Effector CD8-positive, alpha-beta T cell (primary cell): ENCODE measurements around the gene RNF167.
"Not testable (repeated sequence)": the region's sequence is repeated elsewhere in the genome, so short reads cannot be mapped to it uniquely, and the experiment has no call there.

ENCODE experiments used
- DNase-seq: peaks from one replicate; lab custom pipeline; 2025; lab: John Stamatoyannopoulos, UW

The RNF167 gene

DNA sequence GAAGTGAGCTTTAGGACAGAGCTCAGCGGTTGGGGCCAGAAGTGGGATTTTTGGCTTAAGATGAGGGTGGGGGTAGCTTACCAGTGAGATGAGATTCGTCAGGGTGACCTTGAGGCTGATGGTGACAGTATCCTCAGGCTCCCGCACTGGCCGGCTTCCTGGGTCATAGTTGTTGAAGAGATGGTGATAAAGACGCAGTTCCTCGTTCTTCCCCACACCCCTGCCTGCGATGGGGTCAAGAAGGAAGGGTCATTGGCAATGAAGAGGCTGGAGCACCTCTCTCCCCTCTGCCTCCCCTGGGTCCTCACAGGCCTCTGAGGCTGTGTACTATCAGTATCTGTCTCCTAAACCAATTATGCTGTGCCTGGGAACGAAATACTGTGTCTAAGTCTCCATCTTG is 37.5 kb upstream of the RNF167 start:
- DNase-seq: no peak

DNA sequence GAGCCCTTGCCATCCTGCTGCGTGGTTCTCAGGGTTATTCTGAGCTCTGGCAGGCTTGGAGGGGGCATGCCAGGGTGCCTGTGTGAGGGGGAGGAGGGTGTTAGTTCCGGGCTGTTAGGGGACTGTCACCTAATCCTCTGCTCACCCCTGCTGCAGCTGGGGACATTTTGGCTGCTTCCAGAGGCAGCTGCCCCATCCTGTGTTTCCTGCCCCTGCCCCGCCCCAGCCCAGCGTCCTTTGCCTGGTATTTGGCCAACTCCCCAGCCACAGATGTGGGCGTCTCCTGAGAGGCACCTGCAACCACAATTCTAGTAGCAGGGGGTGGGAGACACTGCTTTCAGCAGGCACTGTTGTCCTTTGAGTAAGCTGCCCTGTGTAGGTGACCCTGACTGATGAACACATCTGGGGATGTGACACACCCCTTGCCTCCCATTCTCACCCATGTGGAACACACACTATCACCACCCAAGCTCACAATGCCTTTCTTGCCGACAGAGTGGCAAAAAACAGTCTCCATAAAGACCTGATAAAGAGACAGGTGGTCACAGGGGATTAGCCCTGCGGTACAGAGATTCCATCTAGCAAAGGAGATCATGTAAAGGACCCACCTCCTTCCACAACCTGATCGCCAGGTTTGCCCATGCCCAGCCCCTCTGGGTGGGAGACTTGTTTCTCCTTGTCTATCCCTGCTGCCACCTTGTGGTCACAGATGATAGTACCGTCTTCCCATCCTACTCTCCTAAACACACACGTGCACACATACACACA is 36.8 kb upstream of the RNF167 start, which contains the start of gene CHRNE:
TSS of gene CHRNE (minus strand) at position 48 of the 768 bp plus-strand sequence. CDS start at position 13, 35 bp downstream.
- peak; percentile 69 for DNase-seq

DNA sequence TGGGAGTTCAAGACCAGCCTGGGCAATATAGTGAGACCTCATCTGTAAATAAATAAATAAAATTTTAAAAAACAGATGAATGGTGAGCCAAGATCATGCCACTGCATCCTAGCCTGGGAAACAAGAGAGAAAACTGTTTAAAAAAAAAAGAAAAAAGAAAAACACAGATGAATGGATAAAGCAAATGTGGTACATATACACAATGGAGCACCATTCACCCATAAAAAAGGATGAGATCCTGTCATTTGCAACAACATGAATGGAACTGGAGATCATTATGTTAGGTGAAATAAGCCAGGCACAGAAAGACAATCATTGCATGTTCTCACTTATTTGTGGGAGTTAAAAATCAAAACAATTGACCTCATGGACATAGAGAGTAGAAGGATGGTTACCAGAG is 33.4 kb upstream of the RNF167 start:
- not testable (repeated sequence) for DNase-seq

DNA sequence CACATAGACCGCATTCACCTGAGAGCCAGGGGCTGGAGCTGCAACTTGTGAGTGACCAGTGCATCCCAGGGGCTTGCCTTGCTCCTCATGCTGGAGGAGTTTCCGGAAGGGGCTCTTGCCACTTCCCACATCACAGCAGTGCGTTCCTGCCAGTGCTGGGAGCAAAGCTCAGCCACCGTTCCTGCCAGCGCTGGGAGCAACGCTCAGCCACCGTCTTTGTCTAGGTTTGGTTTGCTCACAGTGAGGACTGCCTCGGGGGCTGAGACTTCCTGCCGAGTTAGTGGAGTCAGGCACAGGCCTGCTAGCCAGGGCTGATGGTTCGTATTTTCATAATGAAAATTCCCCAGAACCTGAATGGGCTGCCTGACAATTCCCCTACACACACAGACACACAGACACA is 31.8 kb upstream of the RNF167 start:
- DNase-seq: no peak

DNA sequence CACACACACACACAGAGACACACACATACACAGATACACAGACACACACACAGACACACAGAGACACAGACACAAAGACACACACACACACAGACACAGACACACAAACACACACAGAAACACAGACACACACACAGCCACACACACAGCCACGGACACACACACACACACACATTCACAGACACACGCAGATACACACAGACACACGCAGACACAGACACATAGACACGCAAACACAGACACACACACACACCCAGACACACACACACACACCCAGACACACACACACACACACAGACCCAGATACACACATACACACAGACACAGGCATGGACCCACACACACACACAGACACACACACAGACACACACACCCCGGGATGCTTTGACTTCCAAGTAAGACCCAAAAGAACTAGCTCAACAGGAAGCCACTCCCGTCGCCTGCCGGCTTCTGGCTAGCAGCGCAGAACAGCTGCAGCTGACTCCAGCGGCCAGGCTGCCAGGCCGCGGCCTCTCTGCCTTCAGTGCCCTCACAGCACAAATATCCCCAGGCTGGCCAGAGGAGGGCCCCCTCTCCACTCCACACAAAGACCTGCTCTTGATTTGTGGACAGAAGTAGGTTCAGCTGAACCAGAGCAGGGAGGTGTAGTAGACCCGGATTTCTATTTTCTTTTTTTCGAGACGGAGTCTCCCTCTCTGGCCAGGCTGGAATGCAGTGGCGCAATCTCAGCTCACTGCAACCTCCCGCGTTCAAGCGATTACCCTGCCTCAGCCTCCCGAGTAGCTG is 31.2 kb upstream of the RNF167 start:
- DNase-seq: peak; percentile 46

DNA sequence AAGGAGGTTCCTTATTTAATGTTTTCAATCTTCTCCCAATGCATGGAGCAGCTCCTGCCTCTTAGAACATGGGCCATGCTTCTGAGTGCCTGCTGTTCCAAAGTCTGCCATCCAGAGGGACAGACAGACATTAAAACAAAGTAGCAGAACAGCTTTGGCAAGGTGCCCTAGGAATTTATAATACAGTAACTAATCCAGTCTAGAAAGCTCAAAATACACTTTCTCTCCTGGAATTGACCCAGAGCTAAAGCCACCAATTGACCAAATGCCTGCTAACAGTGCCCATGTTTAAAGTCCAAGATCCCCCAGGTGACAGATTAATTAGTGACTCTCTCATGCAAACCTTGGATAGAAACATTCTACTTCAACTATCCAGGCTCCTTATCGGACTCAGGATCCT is 26.1 kb upstream of the RNF167 start:
- no peak for DNase-seq

DNA sequence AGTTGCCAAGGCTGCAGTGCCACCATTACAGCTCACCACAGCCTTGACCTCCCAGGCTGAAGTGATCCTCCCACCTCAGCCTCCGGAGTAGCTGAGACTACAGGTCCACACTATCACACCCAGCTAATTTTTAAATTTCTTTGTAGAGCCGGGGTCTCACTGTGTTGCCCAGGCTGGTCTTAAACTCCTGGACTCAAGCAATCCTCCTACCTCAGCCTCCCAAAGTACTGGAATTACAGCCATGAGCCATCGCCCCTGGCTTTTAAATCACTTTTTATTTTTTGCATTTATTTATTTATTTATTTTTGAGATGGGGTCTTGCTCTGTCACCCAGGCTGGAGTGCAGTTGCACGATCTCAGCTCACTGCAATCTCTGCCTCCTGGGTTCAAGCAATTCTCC is 25.5 kb upstream of the RNF167 start:
- DNase-seq: not testable (repeated sequence)

DNA sequence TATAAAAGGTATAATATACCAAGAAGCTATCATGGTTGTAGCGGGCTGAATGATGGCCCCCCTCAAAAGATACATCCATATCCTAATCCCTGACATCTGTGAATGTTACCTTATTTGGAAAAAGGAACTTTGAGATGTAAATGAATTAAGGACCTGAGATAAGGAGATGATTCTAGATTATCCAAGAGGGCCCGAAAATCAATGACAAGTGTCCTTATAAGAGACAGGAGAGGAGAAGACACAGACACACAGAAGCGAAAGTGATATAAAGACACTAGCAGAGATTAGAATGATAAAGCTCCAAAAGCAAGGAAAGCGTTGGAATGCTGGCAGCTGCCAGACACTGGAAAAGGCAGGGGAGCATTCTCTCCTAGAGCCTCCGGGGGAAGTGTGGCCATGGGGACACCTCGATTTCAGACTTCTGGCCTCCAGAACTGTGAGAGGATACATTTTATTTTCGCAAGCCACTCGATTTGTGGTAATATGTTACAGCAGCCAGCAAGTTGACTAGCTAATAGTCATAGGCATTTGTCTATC is 20.5 kb upstream of the RNF167 start:
- DNase-seq: no peak

DNA sequence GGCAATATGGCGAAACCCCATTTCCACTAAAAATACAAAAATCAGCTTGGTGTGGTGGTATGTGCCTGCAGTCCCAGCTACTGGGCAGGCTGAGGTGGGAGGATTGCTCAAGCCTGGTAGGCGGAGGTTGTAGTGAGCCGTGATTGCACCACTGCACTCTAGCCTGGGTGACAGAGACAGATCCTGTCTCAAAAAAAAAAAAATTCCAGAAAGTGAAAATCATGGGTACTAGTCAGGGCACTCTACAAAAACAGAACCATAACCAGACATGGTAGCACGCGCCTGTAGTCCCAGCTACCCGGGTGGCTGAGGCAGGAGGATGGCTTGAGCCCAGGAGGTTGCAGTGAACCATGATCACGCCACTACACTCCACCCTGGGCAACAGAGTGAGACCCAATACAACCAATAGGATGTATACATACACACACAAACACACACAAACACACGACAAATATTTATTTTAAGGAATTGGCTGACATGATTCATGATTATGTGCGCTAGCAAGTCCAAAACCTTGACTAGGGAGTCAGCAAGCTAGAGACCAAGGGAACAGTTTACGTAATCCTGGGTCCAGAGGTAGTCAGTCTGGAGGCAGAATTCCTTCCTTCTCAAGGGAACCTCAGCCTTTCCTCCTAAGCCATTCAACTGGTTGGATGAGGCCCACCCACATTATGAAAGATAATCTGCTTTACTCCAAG is 19.6 kb upstream of the RNF167 start:
- no peak for DNase-seq

DNA sequence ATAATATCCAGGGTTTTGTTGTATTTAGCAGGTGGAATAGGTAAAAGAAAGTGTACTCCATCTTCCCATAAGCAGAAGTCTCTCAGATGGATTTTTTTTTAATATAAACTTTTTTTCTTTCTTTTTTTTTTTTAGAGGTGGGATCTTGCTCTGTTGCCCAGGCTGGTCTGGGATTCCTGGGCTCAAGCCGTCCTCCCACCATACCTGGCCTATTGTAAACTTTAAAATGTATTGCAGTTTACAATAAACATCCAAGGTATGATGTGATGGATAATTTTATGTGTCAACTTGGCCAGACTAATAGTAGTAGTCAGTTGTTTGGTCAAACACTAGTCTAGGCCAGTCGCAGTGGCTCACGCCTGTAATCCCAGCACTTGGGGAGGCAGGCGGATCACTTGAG is 18.7 kb upstream of the RNF167 start:
- DNase-seq: no peak

DNA sequence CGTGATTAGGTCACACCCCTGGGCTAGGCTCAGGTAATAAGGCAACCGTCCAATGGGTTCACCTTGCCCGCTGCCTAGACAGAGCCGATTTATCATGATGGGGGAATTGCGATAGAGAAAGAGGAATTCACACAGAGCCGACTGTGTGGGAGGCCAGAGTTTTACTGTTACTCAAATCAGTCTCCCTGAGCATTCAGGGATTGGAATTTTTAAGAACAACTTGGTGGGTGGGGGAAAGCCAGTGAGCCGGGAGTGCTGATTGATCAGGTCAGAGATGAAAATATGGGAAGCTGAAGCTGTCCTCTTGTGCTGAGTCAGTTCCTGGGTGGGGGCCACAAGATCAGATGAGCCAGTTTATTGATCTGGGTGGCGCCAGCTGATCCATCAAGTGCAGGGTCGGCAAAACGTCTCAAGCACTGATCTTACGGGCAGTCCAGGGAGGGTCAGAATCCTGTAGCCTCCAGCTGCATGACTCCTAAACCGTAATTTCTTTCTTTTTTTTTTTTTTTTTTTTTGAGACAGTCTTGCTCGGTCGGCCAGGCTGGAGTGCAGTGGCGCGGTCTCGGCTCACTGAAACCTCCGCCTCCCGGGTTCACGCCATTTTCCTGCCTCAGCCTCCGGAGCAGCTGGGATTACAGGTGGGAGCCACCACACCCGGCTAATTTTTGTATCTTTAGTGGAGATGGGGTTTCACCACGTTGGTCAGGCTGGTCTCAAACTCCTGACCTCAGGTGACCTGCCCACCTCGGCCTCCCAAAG is 13.3 kb upstream of the RNF167 start:
- not testable (repeated sequence) for DNase-seq

DNA sequence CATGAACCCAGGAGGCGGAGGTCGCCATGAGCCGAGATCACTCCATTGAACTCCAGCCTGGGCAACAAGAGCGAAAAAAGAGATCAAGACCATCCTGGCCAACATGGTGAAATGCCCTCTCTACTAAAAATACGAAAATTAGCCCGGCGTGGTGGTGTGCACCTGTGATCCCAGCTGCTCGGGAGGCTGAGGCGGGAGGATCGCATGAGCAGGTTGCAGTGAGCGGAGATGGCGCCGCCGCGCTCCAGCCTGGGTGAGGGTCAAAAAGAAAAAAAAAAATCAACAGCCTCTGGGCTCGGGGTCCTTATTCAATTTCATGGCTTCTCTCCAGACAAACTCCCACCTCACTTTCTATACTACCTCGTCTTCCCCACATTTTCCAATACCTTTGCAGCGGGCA is 11.2 kb upstream of the RNF167 start:
- no peak for DNase-seq

DNA sequence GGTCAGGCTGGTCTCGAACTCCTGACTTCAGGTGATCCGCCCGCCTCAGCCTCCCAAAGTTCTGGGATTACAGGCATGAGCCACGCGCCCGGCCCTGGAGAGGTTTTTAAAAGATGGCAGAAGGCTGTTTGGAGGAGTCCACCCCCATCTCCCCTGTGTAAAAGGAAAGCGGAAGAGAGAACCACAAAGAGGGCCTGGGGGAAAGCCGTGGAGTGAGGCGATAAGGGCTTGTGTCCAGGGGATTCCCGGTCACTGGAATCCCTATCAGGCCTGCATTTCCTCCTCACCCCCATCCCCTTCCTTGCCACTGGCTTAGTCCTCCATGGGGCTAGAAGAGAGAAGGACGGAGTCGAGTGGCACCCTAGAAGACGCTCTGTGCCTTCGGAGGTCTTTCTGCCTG is 8.1 kb upstream of the RNF167 start, which contains the start of gene GP1BA:
TSS of gene GP1BA (plus strand) at position 315 of the 400 bp plus-strand sequence. CDS start 328 bp downstream, outside the sequence.
- no peak for DNase-seq

DNA sequence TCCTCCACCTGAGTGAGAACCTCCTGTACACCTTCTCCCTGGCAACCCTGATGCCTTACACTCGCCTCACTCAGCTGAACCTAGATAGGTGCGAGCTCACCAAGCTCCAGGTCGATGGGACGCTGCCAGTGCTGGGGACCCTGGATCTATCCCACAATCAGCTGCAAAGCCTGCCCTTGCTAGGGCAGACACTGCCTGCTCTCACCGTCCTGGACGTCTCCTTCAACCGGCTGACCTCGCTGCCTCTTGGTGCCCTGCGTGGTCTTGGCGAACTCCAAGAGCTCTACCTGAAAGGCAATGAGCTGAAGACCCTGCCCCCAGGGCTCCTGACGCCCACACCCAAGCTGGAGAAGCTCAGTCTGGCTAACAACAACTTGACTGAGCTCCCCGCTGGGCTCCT is 7.3 kb upstream of the RNF167 start:
- DNase-seq: no peak

DNA sequence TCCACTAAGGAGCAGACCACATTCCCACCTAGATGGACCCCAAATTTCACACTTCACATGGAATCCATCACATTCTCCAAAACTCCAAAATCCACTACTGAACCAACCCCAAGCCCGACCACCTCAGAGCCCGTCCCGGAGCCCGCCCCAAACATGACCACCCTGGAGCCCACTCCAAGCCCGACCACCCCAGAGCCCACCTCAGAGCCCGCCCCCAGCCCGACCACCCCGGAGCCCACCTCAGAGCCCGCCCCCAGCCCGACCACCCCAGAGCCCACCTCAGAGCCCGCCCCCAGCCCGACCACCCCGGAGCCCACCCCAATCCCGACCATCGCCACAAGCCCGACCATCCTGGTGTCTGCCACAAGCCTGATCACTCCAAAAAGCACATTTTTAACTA is 6.4 kb upstream of the RNF167 start:
- DNase-seq: no peak

DNA sequence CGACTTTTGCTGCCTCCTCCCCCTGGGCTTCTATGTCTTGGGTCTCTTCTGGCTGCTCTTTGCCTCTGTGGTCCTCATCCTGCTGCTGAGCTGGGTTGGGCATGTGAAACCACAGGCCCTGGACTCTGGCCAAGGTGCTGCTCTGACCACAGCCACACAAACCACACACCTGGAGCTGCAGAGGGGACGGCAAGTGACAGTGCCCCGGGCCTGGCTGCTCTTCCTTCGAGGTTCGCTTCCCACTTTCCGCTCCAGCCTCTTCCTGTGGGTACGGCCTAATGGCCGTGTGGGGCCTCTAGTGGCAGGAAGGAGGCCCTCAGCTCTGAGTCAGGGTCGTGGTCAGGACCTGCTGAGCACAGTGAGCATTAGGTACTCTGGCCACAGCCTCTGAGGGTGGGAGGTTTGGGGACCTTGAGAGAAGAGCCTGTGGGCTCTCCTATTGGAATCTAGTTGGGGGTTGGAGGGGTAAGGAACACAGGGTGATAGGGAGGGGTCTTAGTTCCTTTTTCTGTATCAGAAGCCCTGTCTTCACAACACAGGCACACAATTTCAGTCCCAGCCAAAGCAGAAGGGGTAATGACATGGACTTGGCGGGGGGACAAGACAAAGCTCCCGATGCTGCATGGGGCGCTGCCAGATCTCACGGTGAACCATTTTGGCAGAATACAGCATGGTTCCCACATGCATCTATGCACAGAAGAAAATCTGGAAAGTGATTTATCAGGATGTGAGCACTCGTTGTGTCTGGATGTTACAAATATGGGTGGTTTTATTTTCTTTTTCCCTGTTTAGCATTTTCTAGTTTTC is 5.7 kb upstream of the RNF167 start:
- DNase-seq: no peak

DNA sequence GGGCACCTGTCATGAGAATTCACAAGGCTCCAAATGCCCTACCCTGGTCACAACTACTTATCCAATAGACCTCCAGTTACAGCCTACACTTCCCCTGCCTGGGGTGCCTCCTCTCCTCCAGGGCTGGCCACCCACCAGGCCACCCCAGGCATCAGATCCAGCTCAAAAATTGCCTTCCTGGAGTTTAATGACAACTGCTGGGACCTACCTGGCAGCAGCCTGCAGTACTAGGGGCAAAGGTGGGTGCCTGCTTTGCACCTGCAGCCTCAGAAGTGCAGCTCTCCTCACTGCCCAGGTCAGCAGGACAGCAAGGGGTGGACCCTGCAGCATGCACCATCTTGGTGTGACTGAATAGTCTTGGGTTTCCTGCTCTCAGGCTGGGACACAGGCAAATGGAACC is 4.4 kb upstream of the RNF167 start:
- no peak for DNase-seq

DNA sequence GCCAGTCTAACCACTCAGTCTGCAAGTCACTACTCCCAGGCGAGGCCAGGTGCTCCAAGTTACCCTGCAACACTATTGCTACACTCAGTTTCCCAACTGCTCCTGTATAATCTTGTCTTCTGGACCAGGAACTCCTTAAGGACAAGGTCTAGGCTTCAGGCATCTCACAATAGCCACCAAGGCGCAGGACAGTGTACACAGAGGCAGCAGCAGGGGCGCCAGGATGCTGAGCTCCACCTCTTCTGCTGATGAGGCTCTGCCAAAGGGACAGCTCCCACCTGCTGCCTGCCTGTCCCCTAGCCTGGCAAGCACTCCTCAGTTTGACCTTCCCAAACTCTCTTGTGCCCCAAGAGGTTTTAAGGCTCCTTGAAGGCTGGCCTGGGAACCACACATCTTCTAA is 3.6 kb upstream of the RNF167 start:
- no peak for DNase-seq

DNA sequence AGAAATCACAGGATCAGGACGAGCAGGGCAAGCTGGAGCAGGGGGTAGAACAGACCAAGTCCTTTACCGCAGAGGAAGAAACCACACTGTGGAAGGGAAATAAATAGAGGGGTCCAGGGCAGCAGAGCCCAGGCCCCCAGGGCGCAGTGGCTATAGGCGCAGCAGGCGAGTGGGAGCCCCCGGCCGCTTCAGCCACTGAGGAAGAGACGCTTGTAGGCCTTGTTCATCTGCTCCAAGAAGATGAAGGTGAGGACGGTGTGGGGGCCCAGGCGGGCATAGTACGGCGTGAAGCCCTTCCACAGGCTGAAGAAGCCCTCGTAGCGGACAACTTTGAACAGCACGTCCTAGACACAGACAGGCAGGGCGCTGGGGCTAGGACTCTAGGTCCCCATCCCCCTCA is 2.5 kb upstream of the RNF167 start:
- DNase-seq: no peak

DNA sequence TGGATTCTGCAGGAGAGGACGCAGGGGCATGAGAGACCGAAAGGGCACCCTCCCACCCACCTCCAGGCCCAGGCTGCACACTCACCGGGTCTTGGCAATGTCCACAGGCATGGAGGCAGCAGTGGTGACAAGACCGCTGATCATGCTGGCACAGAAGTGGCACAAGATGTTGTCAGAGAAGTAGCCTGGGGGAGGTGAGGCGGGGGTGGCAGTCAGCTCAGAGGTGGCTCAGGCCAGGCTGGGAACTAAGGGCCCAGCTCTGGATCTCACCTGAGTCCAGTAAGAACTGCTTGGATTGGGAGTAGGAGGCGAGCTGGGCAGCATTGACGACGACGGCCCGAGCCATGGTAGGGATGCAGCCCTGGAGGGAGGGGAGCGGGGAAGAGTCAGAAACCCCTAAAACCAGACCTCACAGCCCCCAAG is 2.0 kb upstream of the RNF167 start:
- DNase-seq: no peak
